Measurements from ENCODE around the gene FSTL4. TPM values are rescaled to one million over a fixed set of nuclear protein-coding genes. Genes with fewer than 3 reads are reported as not detected.

Gene FSTL4
- total and polyA plus RNA-seq, 2 donors (not counting 1 experiment from before 2014, with no cell fraction given): 0.31 to 6.7 TPM

DNA sequence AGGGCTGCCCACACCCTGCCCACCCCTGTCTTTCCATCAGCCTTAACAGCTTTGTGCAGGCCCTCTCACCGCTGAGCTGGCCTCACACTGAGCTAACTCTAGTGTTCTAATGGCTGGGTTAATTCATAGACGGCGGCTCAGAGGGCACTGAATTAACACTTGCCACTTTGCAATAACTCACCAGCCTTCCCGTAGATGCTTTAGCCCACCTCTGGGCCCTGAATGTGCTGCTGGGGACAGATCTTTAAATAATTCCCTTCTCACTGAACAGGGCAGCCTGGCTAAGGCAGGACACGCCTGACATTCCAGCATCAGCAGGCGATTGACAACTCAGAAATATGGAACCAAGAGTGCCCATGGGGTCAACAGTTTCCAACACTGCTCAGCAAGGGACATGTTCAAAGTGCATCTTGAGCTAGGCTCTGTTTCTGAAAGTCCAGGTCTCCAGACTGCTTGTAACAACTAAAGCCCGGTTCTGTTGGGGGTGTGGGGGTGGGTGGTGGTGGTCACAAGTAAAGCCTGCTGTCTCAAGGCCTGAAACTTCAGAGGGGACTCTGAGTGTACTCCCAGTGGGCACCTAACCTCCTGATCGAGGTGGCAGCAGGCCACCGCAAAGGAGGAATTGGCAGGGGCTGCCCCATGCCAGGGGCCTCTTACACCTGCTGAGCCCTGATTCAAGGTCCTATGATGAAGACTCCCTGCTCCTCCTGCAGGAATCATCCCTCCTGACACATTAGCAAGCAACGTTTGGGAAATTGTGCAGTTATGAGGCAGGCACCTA, 248.3 kb downstream of the FSTL4 start:
- H3K79me2 ChIP-seq (ENCODE audit: control insufficient read depth, insufficient read depth, low read length): no peaks in the 10 kb centered on the region
- no peak overlapping the region for H3K27ac ChIP-seq (ENCODE audit: low read length in 2 of 2)
- H3K4me1 ChIP-seq (ENCODE audit: control insufficient read depth in 2 of 2, insufficient read depth in 2 of 2, low read length in 2 of 2): no peaks in the 10 kb centered on the region
- no peak for TF ChIP-seq EZH2 (IDR thresholded peaks at IDR 0.05; ENCODE audit: borderline replicate concordance, insufficient read depth, low read depth, low read length, poor library complexity, severe bottlenecking)
- no peak for TF ChIP-seq CTCF (IDR thresholded peaks at IDR 0.05)
- H3K27me3 Mint-ChIP-seq: peaks cover 3% of the 10 kb centered on the region
- ChIA-PET POLR2A (no interaction called here), CTCF (interaction anchor here (1.1 kb wide), 1 partner anchor 61 kb away, joined by 3 read pairs; no protein-coding TSS in a partner anchor)
- no peaks in the 10 kb centered on the region for H3K36me3 ChIP-seq (replicated peaks in 1 of 2; ENCODE audit: control extremely low read depth in 1 of 2, control insufficient read depth in 1 of 2, extremely low read depth in 1 of 2, insufficient read depth in 2 of 2, low read length in 1 of 2)
- no peaks in the 10 kb centered on the region for H3K9me3 Mint-ChIP-seq (ENCODE audit: insufficient read depth)
- H3K9me3 ChIP-seq (ENCODE audit: control extremely low read depth in 1 of 3, control insufficient read depth in 2 of 3, insufficient read depth in 1 of 3, low read length in 2 of 3): no peaks in the 10 kb centered on the region
- no peak overlapping the region for H2AFZ ChIP-seq (ENCODE audit: insufficient read depth, low read depth, low read length, poor library complexity, severe bottlenecking)
- H4K20me1 ChIP-seq (ENCODE audit: control insufficient read depth, insufficient read depth, low read length, poor library complexity, severe bottlenecking): no peaks in the 10 kb centered on the region
- no peak overlapping the region for H3K4me3 ChIP-seq (ENCODE audit: control extremely low read depth in 1 of 5, extremely low read depth in 1 of 5, insufficient read depth in 1 of 5, low read depth in 2 of 5, low read length in 4 of 5)
- no peaks in the 10 kb centered on the region for H3K27me3 ChIP-seq (replicated peaks in 1 of 4; ENCODE audit: control extremely low read depth in 1 of 4, control insufficient read depth in 3 of 4, insufficient read depth in 4 of 4, low read length in 3 of 4)
- ATAC-seq (ENCODE audit: low read depth) (no peak), DNase-seq (no peak)
- 91% methylated on average over 8 of the region's 10 CpGs for WGBS (ENCODE audit: insufficient coverage)
- H3K4me2 ChIP-seq (replicated peaks; ENCODE audit: low read depth, low read length, poor library complexity, severe bottlenecking): no peak overlapping the region
- no peak overlapping the region for H3K27ac Mint-ChIP-seq
- H3K4me1 Mint-ChIP-seq: no peaks in the 10 kb centered on the region
- no peak overlapping the region for H3K9ac ChIP-seq (ENCODE audit: low read length)
- no peak overlapping the region for H3K4me3 Mint-ChIP-seq
- intact Hi-C loops (cut with micrococcal nuclease): no loop called here

DNA sequence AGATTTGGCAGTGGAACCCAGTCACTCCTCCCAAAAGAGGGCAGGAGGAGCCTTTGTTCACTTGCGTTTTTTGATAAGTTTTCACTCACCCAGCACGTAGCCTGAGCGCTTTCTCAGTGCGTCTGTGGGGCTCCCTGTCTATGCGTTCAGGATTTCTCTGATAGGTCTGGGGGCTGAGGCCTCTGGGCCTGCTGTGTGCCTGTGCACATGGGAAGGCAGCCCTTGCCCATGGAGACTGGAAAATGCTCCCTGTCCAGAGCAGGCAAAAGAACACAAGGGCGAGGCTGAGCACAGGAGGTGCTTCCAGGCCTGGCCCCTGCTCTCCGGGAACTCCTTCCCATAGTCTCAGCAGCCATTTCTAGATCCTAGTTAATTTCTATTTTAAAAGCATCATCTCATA, 249.9 kb downstream of the FSTL4 start:
- Histone ChIP-seq H3K79me2 (ENCODE audit: control insufficient read depth, insufficient read depth, low read length) (no peaks in the 10 kb centered on the region), H4K20me1 (ENCODE audit: control insufficient read depth, insufficient read depth, low read length, poor library complexity, severe bottlenecking) (no peaks in the 10 kb centered on the region), H3K4me2 (replicated peaks; ENCODE audit: low read depth, low read length, poor library complexity, severe bottlenecking) (no peak overlapping the region), H3K27ac (ENCODE audit: low read length in 2 of 2) (no peak overlapping the region), H3K9ac (ENCODE audit: low read length) (no peak overlapping the region), H3K4me3 (ENCODE audit: control extremely low read depth in 1 of 5, extremely low read depth in 1 of 5, insufficient read depth in 1 of 5, low read depth in 2 of 5, low read length in 4 of 5) (no peak overlapping the region), H3K27me3 (replicated peaks in 1 of 4; ENCODE audit: control extremely low read depth in 1 of 4, control insufficient read depth in 3 of 4, insufficient read depth in 4 of 4, low read length in 3 of 4) (no peaks in the 10 kb centered on the region), H3K4me1 (ENCODE audit: control insufficient read depth in 2 of 2, insufficient read depth in 2 of 2, low read length in 2 of 2) (no peaks in the 10 kb centered on the region), H2AFZ (ENCODE audit: insufficient read depth, low read depth, low read length, poor library complexity, severe bottlenecking) (no peak overlapping the region), H3K9me3 (ENCODE audit: control extremely low read depth in 1 of 3, control insufficient read depth in 2 of 3, insufficient read depth in 1 of 3, low read length in 2 of 3) (no peaks in the 10 kb centered on the region), H3K36me3 (replicated peaks in 1 of 2; ENCODE audit: control extremely low read depth in 1 of 2, control insufficient read depth in 1 of 2, extremely low read depth in 1 of 2, insufficient read depth in 2 of 2, low read length in 1 of 2) (no peaks in the 10 kb centered on the region)
- intact Hi-C loops (cut with micrococcal nuclease): no loop called here
- Mint-ChIP-seq H3K9me3 (ENCODE audit: insufficient read depth) (no peaks in the 10 kb centered on the region), H3K27me3 (peaks cover 3% of the 10 kb centered on the region), H3K4me3 (no peak overlapping the region), H3K4me1 (no peaks in the 10 kb centered on the region), H3K27ac (no peak overlapping the region)
- ChIA-PET POLR2A (no interaction called here), CTCF (no interaction called here)
- no peak for ATAC-seq (ENCODE audit: low read depth)
- TF ChIP-seq CTCF (IDR thresholded peaks at IDR 0.05) (no peak), EZH2 (IDR thresholded peaks at IDR 0.05; ENCODE audit: borderline replicate concordance, insufficient read depth, low read depth, low read length, poor library complexity, severe bottlenecking) (no peak)
- DNase-seq: no peak
- WGBS (ENCODE audit: insufficient coverage): 97% methylated on average over 7 of the region's 7 CpGs

Measured in B cell (primary cell).